Panc1 (cell line): ENCODE measurements around the gene FHIT.

ENCODE experiments used
- CTCF ChIP-seq: fragments of 450-650 bp; IDR thresholded peaks from 2 replicates; pipeline ENCODE4 v1.5.1; 2017; ENCODE audit warnings: mild to moderate bottlenecking
- POLR2AphosphoS5 ChIP-seq: IDR thresholded peaks from 2 replicates; pipeline ENCODE4 v1.6.1; 2012; ENCODE audit warnings: mild to moderate bottlenecking, low read depth, low read length, moderate library complexity

- TF ChIP-seq POLR2AphosphoS5, result no peak
- no peak for TF ChIP-seq CTCF
Observed at GRCh38 chr3:60698117-60698516, 553.1 kb downstream of the FHIT start.
